Natural killer cell (primary cell): ENCODE results near the gene ADCY2. TPM values are rescaled to one million over a fixed set of nuclear protein-coding genes. Genes with fewer than 3 reads are reported as not detected.

Source experiments
- ATAC-seq, 3 donors: fragments of 150-1000 bp in 2 of 3; fragments of 200-7000 bp in 1 of 3; cut with Tn5 transposase; 1 replicate in 1 of 3; 2 replicates in 2 of 3; pipeline ENCODE4 v1.10.0; 2021; ENCODE audit warnings: mild to moderate bottlenecking in 2 of 3, moderate library complexity in 2 of 3
- DNase-seq, 2 donors: peaks; one replicate each; pipeline versions ENCODE4 v3.0.0 to v3.0.0-alpha.2; 2013 to 2021; ENCODE audit warnings: mixed read lengths in 1 of 2
- H3K27ac ChIP-seq: one replicate; pipeline ENCODE4 v1.5.1; 2013; ENCODE audit warnings: mild to moderate bottlenecking, low read length
- H3K27me3 ChIP-seq: one replicate; pipeline ENCODE4 v1.6.1; 2013; ENCODE audit warnings: low read length; ENCODE audit not compliant: control insufficient read depth, insufficient read depth
- H3K36me3 ChIP-seq: one replicate; pipeline ENCODE4 v1.6.1; 2013; ENCODE audit warnings: low read length; ENCODE audit not compliant: control insufficient read depth, insufficient read depth
- H3K4me1 ChIP-seq: one replicate; pipeline ENCODE4 v1.6.1; 2013; ENCODE audit warnings: low read length; ENCODE audit not compliant: control insufficient read depth, insufficient read depth
- H3K4me3 ChIP-seq: one replicate; pipeline ENCODE4 v1.5.1; 2013; ENCODE audit warnings: low read length
- H3K9me3 ChIP-seq: one replicate; pipeline ENCODE4 v1.6.1; 2013; ENCODE audit warnings: low read length; ENCODE audit not compliant: control insufficient read depth, insufficient read depth
- H3K27ac Mint-ChIP-seq, 2 donors: one replicate each; pipeline ENCODE4 v1.8.0; 2022; ENCODE audit warnings: mild to moderate bottlenecking in 2 of 2, mixed read lengths in 2 of 2, moderate library complexity in 1 of 2
- H3K27me3 Mint-ChIP-seq, 2 donors: one replicate each; pipeline ENCODE4 v1.8.0; 2022; ENCODE audit warnings: low read depth in 2 of 2, mixed read lengths in 2 of 2
- H3K36me3 Mint-ChIP-seq: one replicate; pipeline ENCODE4 v1.8.0; 2022; ENCODE audit warnings: mixed read lengths
- H3K4me1 Mint-ChIP-seq, 2 donors: one replicate each; pipeline ENCODE4 v1.8.0; 2022; ENCODE audit warnings: mixed read lengths in 2 of 2
- H3K4me3 Mint-ChIP-seq: one replicate; pipeline ENCODE4 v1.8.0; 2022; ENCODE audit warnings: mild to moderate bottlenecking, moderate library complexity, mixed read lengths
- H3K9me3 Mint-ChIP-seq, 2 donors: one replicate each; pipeline ENCODE4 v1.8.0; 2022; ENCODE audit warnings: mixed read lengths in 2 of 2
- CTCF ChIP-seq: fragments of 200-600 bp; IDR thresholded peaks from one replicate; pipeline ENCODE4 v1.8.0; 2022; ENCODE audit warnings: antibody characterized with exemption
- WGBS: methylation state at CpG from one replicate; pipeline ENCODE4 v1.1.7; 2013; ENCODE audit warnings: missing lambda C conversion rate; ENCODE audit not compliant: insufficient coverage; 5-methylcytosine and 5-hydroxymethylcytosine counted together
- intact Hi-C: fragments of 100-400 bp; cut with micrococcal nuclease; formaldehyde crosslinking; loops from one replicate; pipeline ENCODE4 v1.14.2; 2022
- total RNA-seq, 4 donors: library from RNA; stranded (reverse); fragments of 120-200 nt in 1 of 4; gene quantifications; one replicate each; pipeline versions ENCODE4 v1.2.3 to v1.2.4, GENCODE V29; 2013 to 2022

ADCY2 gene
- total RNA-seq, 3 donors from 2014 or later (not counting 1 experiment from before 2014, with no cell fraction given): not detected

GRCh38 chr5:7445068-7445467, 49.1 kb downstream of the ADCY2 start:
- H3K27me3 Mint-ChIP-seq: no peaks in the 10 kb centered on the region
- no peak overlapping the region for H3K27ac Mint-ChIP-seq
- no peak overlapping the region for H3K4me3 Mint-ChIP-seq
- Histone ChIP-seq H3K36me3 (no peaks in the 10 kb centered on the region), H3K4me1 (no peaks in the 10 kb centered on the region), H3K9me3 (no peaks in the 10 kb centered on the region), H3K4me3 (no peak overlapping the region), H3K27ac (no peak overlapping the region), H3K27me3 (no peaks in the 10 kb centered on the region)
- no peaks in the 10 kb centered on the region for H3K4me1 Mint-ChIP-seq
- DNase-seq: no peak
- ATAC-seq: no peak
- no peak for TF ChIP-seq CTCF
- 41% methylated on average over 1 of the region's 2 CpGs for WGBS
- no peaks in the 10 kb centered on the region for H3K36me3 Mint-ChIP-seq
- H3K9me3 Mint-ChIP-seq: peaks cover 0 to 7% of the 10 kb centered on the region in 2 donors
- intact Hi-C loops: no loop called here

DNA sequence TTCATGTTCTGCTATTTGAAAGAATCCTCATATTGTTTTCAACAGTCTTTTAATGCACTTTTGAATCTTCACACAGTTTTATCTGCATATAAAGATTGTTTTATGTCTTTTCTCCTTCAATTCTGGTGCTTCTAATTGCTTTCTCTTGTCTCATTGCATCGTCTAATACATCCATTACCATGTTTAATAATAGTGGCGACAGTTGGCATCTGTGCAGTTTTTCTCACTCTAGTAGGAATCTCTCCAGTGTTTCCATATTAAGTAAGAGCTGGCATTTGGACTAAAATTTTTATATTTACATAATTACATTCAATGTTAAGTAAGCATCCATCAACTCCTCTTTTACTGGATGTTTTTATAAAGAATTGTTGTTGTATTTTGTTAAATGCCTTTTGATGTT, 49.9 kb downstream of the ADCY2 start:
- intact Hi-C loops: no loop called here
- ATAC-seq (no peak), DNase-seq (no peak)
- WGBS: 95% methylated on average over 2 of the region's 2 CpGs
- Mint-ChIP-seq H3K9me3 (peaks cover 0 to 4% of the 10 kb centered on the region in 2 donors), H3K27ac (no peak overlapping the region), H3K4me3 (no peak overlapping the region), H3K4me1 (no peaks in the 10 kb centered on the region), H3K36me3 (no peaks in the 10 kb centered on the region), H3K27me3 (no peaks in the 10 kb centered on the region)
- H3K27me3 ChIP-seq: no peaks in the 10 kb centered on the region
- H3K27ac ChIP-seq: no peak overlapping the region
- TF ChIP-seq CTCF: no peak
- no peaks in the 10 kb centered on the region for H3K9me3 ChIP-seq
- no peaks in the 10 kb centered on the region for H3K4me1 ChIP-seq
- H3K4me3 ChIP-seq: no peak overlapping the region
- no peaks in the 10 kb centered on the region for H3K36me3 ChIP-seq

GRCh38 chr5:7446913-7447312, 51.0 kb downstream of the ADCY2 start:
- Mint-ChIP-seq H3K36me3 (no peaks in the 10 kb centered on the region), H3K9me3 (peaks cover 0 to 3% of the 10 kb centered on the region in 2 donors), H3K27me3 (no peaks in the 10 kb centered on the region), H3K4me3 (no peak overlapping the region), H3K4me1 (no peaks in the 10 kb centered on the region), H3K27ac (no peak overlapping the region)
- Histone ChIP-seq H3K27ac (no peak overlapping the region), H3K36me3 (no peaks in the 10 kb centered on the region), H3K27me3 (no peaks in the 10 kb centered on the region), H3K9me3 (no peaks in the 10 kb centered on the region), H3K4me1 (no peaks in the 10 kb centered on the region), H3K4me3 (no peak overlapping the region)
- WGBS: 91% methylated on average over 8 of the region's 8 CpGs
- no peak for ATAC-seq
- intact Hi-C loops: no loop called here
- DNase-seq: no peak
- TF ChIP-seq CTCF: no peak

DNA sequence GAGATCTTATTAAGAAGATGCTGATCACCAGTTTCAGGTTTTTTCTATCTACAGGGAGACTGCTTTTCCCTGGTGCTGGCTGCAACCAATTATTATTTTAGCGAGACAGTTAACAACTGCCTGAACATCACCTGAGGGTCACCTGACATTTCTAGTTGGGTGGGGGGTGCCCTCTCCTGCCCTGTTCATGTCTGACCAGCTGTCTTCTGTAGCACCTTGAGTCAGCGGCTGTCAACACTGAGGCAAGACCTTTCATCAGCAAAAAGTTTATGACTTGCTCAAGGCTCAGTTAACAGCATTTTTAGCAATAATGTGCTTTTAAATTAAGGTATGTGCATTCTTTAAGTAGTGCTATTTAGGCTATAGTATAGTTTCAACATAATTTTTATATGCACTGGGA, 58.0 kb downstream of the ADCY2 start:
- Mint-ChIP-seq H3K9me3 (peaks cover 0 to 2% of the 10 kb centered on the region in 2 donors), H3K27ac (no peak overlapping the region), H3K36me3 (no peaks in the 10 kb centered on the region), H3K4me1 (no peaks in the 10 kb centered on the region), H3K27me3 (no peaks in the 10 kb centered on the region), H3K4me3 (no peak overlapping the region)
- Histone ChIP-seq H3K4me3 (no peak overlapping the region), H3K27ac (no peak overlapping the region), H3K36me3 (no peaks in the 10 kb centered on the region), H3K4me1 (no peaks in the 10 kb centered on the region), H3K9me3 (no peaks in the 10 kb centered on the region), H3K27me3 (no peaks in the 10 kb centered on the region)
- DNase-seq (no peak), ATAC-seq (no peak)
- TF ChIP-seq CTCF: no peak
- 94% methylated on average over 2 of the region's 2 CpGs for WGBS
- intact Hi-C loops: no loop called here
